WTC11 (cell line): ENCODE data around the gene APRT. TPM values are rescaled to one million over a fixed set of nuclear protein-coding genes. Genes with fewer than 3 reads are reported as not detected.
A peak's percentile ranks its signal among the peaks of the same experiment; 100 is the strongest.

ENCODE experiments used
- ATAC-seq: fragments of 200-7000 bp; cut with Tn5 transposase; 2 replicates; pipeline ENCODE4 v1.10.0; 2021; ENCODE audit warnings: mild to moderate bottlenecking, moderate library complexity
- CTCF ChIA-PET: fragments of 300-600 bp; sonication (Branson Sonifier 250); formaldehyde crosslinking; loops from one replicate; lab custom pipeline; 2021; ENCODE audit warnings: antibody characterized with exemption; lab: Charles Lee
- POLR2A ChIA-PET: fragments of 350-600 bp; sonication (Branson Sonifier 250); formaldehyde crosslinking; loops from one replicate; lab custom pipeline; 2021; ENCODE audit warnings: antibody characterized with exemption; lab: Charles Lee
- DNase-seq: peaks from one replicate; pipeline ENCODE4 v3.0.0; 2021; ENCODE audit warnings: low spot score
- H3K27ac Mint-ChIP-seq: 2 replicates; pipeline ENCODE4 v1.8.0; 2021; ENCODE audit warnings: mixed read lengths
- H3K27me3 Mint-ChIP-seq: 2 replicates; pipeline ENCODE4 v1.8.0; 2021; ENCODE audit warnings: low read depth, mild to moderate bottlenecking, moderate library complexity, mixed read lengths
- H3K36me3 Mint-ChIP-seq: 2 replicates; pipeline ENCODE4 v1.8.0; 2021; ENCODE audit warnings: mixed read lengths
- H3K4me1 Mint-ChIP-seq: 2 replicates; pipeline ENCODE4 v1.8.0; 2022; ENCODE audit warnings: mixed read lengths
- H3K4me3 Mint-ChIP-seq: 2 replicates; pipeline ENCODE4 v1.8.0; 2021; ENCODE audit warnings: mild to moderate bottlenecking, moderate library complexity, mixed read lengths
- H3K9me3 Mint-ChIP-seq: 2 replicates; pipeline ENCODE4 v1.8.0; 2021; ENCODE audit warnings: mixed read lengths
- ATF1 ChIP-seq: sonication (generic); formaldehyde crosslinking; IDR thresholded peaks from 2 replicates; pipeline ENCODE4 v1.8.1; 2023; ENCODE audit warnings: mild to moderate bottlenecking, moderate library complexity, missing genetic modification reagents
- CREM ChIP-seq: sonication (generic); formaldehyde crosslinking; IDR thresholded peaks from 2 replicates; pipeline ENCODE4 v1.8.1; 2022; ENCODE audit warnings: mild to moderate bottlenecking, missing genetic modification reagents, moderate library complexity
- ETV6 ChIP-seq: sonication (generic); formaldehyde crosslinking; IDR thresholded peaks from 2 replicates; pipeline ENCODE4 v1.8.1; 2022; ENCODE audit warnings: mild to moderate bottlenecking, missing genetic modification reagents
- NFYB ChIP-seq: sonication (generic); formaldehyde crosslinking; conservative IDR thresholded peaks from 2 replicates; pipeline ENCODE4 v1.8.0; 2022; ENCODE audit warnings: low read depth, missing genetic modification reagents
- NR2C2 ChIP-seq: sonication (generic); formaldehyde crosslinking; IDR thresholded peaks from 2 replicates; pipeline ENCODE4 v1.8.0; 2022; ENCODE audit warnings: mild to moderate bottlenecking, missing genetic modification reagents
- SMAD4 ChIP-seq: sonication (generic); formaldehyde crosslinking; IDR thresholded peaks from 2 replicates; pipeline ENCODE4 v1.8.0; 2022; ENCODE audit warnings: mild to moderate bottlenecking, missing genetic modification reagents
- TEAD1 ChIP-seq: sonication (generic); formaldehyde crosslinking; IDR thresholded peaks from 2 replicates; pipeline ENCODE4 v1.8.0; 2022; ENCODE audit warnings: mild to moderate bottlenecking, missing genetic modification reagents
- ZBTB21 ChIP-seq: sonication (generic); formaldehyde crosslinking; IDR thresholded peaks from 2 replicates; pipeline ENCODE4 v1.8.1; 2023; ENCODE audit warnings: mild to moderate bottlenecking, missing genetic modification reagents, borderline replicate concordance
- ZNF121 ChIP-seq: sonication (generic); formaldehyde crosslinking; IDR thresholded peaks from 2 replicates; pipeline ENCODE4 v1.8.0; 2023; ENCODE audit warnings: missing genetic modification reagents
- total RNA-seq: library from RNA; stranded (reverse); gene quantifications from 3 replicates; pipeline ENCODE4 v1.2.3, GENCODE V29; 2021
- TF ChIP-seq, protein P1 (sequence below): sonication (generic); formaldehyde crosslinking; IDR thresholded peaks from 2 replicates; pipeline ENCODE4 v1.8.0; 2023; ENCODE audit warnings: missing genetic modification reagents, mild to moderate bottlenecking, borderline replicate concordance
- TF ChIP-seq, protein P2 (sequence below): fragments of 250-450 bp; sonication (Bioruptor Pico); IDR thresholded peaks from 2 replicates; pipeline ENCODE4 v1.8.0; 2021; ENCODE audit warnings: mild to moderate bottlenecking
- TF ChIP-seq, protein P3 (sequence below): sonication (generic); formaldehyde crosslinking; IDR thresholded peaks from 2 replicates; pipeline ENCODE4 v1.8.1; 2023; ENCODE audit warnings: mild to moderate bottlenecking, missing genetic modification reagents, moderate library complexity
- TF ChIP-seq, protein P4 (sequence below): fragments of 250-450 bp; sonication (Bioruptor Pico); IDR thresholded peaks from 2 replicates; pipeline ENCODE4 v1.9.0; 2021; ENCODE audit warnings: mild to moderate bottlenecking, borderline replicate concordance

The APRT gene
- total RNA-seq, 1 experiment from 2014 or later: 288 TPM

DNA sequence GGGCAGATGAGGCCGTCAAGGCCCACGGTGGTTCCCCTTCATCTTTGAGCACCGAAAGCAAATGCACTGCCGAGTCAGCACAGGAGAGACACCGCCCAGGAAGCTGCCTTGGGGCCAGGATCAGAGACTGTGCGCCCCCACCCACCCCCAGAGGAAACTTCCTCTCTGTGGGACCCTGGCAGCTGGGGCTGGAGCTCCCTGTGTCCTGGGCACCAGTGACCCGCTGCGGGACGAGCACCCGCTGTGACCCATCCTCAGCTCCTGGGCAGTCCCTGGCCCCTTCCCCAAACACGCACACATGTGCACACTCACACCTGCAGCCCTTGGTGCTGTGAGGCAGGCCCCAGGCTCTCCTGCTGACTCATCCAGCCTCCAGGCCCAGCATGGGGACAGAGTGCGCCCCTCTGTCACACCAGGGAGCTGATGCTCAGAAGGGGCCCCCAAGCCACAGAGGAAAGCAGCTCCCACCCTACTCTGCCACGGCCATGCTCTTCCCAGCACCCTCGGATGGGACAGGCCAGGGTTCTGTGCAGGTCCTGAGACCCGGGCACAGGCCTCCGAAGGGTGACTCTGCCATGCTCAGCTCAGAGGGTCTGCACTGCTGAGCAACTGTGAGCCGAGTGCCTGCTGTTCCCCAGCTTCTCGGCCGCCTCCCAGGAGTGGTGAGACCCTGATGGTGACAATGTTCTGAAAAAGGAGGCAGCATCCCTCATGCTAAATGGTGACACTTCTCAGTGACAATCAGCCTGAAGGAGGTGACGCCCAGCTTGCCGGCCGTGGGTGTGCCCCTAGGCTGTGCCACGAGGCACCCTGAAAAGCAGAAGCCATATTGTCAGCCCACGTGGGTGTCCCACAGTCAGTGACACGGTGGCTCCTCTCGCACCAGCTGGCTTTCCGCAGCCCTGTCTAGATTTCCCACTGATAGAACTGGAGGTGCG, 30.3 kb downstream of the APRT start:
- CTCF ChIA-PET: interaction anchor here (1.1 to 10.5 kb wide), 9 partner anchors 10 to 386 kb away, joined by 3 to 117 read pairs (median 5); no protein-coding TSS in a partner anchor
- H3K9me3 Mint-ChIP-seq: no peaks in the 10 kb centered on the region
- POLR2A ChIA-PET: interaction anchor here (1.2 to 1.7 kb wide), 2 partner anchors 11 kb away, joined by 3 to 5 read pairs; no protein-coding TSS in a partner anchor
- no peak for ATAC-seq
- H3K4me3 Mint-ChIP-seq: no peak overlapping the region
- peak overlapping the region; percentile 82 for H3K27ac Mint-ChIP-seq
- H3K36me3 Mint-ChIP-seq: no peaks in the 10 kb centered on the region
- peaks cover 15% of the 10 kb centered on the region for H3K4me1 Mint-ChIP-seq
- H3K27me3 Mint-ChIP-seq: 0 out of 2 replicates have a peak, but pooled peaks cover 3% of the 10 kb centered on the region
- TF ChIP-seq NR2C2 (CRISPR knock-in tag) (no peak), SMAD4 (no peak), ATF1 (CRISPR knock-in tag) (no peak), CREM (CRISPR knock-in tag) (no peak), NFYB (CRISPR knock-in tag) (no peak), ZNF121 (CRISPR knock-in tag) (no peak)
- TF ChIP-seq, protein P1, sequence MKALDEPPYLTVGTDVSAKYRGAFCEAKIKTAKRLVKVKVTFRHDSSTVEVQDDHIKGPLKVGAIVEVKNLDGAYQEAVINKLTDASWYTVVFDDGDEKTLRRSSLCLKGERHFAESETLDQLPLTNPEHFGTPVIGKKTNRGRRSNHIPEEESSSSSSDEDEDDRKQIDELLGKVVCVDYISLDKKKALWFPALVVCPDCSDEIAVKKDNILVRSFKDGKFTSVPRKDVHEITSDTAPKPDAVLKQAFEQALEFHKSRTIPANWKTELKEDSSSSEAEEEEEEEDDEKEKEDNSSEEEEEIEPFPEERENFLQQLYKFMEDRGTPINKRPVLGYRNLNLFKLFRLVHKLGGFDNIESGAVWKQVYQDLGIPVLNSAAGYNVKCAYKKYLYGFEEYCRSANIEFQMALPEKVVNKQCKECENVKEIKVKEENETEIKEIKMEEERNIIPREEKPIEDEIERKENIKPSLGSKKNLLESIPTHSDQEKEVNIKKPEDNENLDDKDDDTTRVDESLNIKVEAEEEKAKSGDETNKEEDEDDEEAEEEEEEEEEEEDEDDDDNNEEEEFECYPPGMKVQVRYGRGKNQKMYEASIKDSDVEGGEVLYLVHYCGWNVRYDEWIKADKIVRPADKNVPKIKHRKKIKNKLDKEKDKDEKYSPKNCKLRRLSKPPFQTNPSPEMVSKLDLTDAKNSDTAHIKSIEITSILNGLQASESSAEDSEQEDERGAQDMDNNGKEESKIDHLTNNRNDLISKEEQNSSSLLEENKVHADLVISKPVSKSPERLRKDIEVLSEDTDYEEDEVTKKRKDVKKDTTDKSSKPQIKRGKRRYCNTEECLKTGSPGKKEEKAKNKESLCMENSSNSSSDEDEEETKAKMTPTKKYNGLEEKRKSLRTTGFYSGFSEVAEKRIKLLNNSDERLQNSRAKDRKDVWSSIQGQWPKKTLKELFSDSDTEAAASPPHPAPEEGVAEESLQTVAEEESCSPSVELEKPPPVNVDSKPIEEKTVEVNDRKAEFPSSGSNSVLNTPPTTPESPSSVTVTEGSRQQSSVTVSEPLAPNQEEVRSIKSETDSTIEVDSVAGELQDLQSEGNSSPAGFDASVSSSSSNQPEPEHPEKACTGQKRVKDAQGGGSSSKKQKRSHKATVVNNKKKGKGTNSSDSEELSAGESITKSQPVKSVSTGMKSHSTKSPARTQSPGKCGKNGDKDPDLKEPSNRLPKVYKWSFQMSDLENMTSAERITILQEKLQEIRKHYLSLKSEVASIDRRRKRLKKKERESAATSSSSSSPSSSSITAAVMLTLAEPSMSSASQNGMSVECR (CRISPR knock-in tag): no peak
- TF ChIP-seq, protein P2, sequence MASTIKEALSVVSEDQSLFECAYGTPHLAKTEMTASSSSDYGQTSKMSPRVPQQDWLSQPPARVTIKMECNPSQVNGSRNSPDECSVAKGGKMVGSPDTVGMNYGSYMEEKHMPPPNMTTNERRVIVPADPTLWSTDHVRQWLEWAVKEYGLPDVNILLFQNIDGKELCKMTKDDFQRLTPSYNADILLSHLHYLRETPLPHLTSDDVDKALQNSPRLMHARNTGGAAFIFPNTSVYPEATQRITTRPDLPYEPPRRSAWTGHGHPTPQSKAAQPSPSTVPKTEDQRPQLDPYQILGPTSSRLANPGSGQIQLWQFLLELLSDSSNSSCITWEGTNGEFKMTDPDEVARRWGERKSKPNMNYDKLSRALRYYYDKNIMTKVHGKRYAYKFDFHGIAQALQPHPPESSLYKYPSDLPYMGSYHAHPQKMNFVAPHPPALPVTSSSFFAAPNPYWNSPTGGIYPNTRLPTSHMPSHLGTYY (CRISPR knock-in tag): no peak
- DNase-seq: no peak

DNA sequence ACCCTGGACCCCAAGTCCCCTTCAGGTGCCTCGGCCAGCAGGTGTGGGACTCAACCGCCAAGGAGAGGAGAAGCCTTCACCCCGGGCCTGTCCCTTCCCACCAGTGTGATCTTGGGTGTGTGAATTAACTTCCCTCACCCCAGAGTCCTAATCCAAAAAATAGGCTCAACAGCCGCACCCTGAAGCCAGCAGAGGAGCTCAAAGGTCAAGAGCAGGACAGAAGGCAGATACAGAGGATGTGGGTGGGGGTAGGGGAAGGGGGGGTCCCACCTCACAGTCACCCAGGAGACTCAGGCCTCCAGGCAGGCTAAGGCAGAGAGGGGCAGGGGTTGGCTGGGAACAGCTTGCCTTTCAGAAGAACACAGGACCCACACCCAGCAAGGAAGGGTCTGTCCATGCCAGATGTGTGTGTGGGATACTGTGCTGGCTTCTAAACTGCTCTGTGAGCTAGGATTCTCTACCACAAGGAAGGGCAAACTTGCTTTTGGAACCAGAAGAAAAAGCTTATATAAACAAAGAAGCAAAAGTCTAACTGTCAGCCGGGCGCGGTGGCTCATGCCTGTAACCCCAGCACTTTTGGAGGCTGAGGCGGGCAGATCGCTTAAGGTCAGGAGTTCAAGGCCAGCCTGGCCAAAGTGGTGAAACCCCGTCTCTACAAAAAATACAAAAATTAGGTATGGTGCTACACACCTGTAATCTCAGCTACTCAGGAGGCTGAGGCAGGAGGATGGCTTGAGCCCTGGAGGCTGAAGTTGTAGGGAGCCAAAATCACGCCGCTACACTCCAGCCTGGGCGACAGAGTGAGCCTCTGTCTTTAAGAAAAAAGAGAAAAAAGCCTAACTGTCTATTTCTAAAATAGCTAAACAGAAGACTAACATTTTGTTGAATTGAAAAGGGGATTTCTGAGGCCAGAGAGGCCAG, 31.3 kb downstream of the APRT start:
- ATAC-seq (no peak), DNase-seq (no peak)
- H3K27ac Mint-ChIP-seq: peak overlapping the region; percentile 72; the same call in 1 of the 2 replicates
- no peaks in the 10 kb centered on the region for H3K9me3 Mint-ChIP-seq
- TF ChIP-seq CREM (CRISPR knock-in tag): no peak
- no peak overlapping the region for H3K4me3 Mint-ChIP-seq
- ChIA-PET POLR2A (interaction anchor here (0.9 kb wide), 1 partner anchor 13 kb away, joined by 3 read pairs; no protein-coding TSS in a partner anchor), CTCF (interaction anchor here (0.7 to 10.5 kb wide), 10 partner anchors 9 to 43 kb away, joined by 3 to 117 read pairs (median 4); no protein-coding TSS in a partner anchor)
- peaks cover 15% of the 10 kb centered on the region for H3K4me1 Mint-ChIP-seq
- no peaks in the 10 kb centered on the region for H3K36me3 Mint-ChIP-seq
- H3K27me3 Mint-ChIP-seq: no peaks in the 10 kb centered on the region

DNA sequence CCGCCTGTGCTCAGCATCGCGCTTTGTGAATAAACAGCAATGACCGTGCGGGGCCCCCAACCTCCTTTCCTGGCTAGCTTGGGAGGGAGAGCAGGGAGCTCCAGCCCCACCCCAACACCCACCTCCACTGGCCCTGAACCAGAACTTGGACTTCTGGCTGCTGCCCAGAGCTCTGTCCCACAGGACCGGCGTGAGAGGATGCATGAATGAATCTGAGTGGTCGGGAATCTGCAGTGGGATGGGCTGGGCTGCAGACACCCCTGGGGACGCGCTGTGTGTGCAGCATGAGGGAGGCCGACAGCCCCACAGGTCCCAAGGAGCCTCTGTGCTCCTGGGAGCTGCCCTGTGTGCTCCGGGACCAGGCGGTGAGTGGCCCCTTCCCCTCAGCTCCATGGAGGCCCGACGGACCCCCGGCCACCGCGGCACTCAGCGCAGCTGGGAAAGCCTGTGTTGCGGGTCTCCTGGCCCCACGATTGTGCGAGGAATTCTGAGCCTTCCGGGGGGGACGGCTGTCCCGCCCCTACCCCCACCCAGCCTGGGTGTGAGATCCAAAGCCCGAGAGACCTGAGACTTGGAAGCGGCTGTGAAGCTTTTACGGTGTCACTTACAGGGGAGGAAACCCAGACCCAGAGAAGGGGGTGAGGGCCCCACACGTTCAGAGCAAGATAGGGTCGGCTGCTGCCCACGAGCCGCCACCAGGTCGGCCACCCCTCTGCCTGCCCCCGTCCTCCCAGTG, 32.2 kb downstream of the APRT start:
- ATAC-seq (no peak), DNase-seq (no peak)
- peaks cover 15% of the 10 kb centered on the region for H3K4me1 Mint-ChIP-seq
- ChIA-PET POLR2A (interaction anchor here (0.9 kb wide), 1 partner anchor 14 kb away, joined by 3 read pairs; no protein-coding TSS in a partner anchor), CTCF (interaction anchor here (0.7 to 10.5 kb wide), 9 partner anchors 9 to 42 kb away, joined by 3 to 117 read pairs (median 4); no protein-coding TSS in a partner anchor)
- no peak overlapping the region for H3K4me3 Mint-ChIP-seq
- H3K36me3 Mint-ChIP-seq: no peaks in the 10 kb centered on the region
- H3K9me3 Mint-ChIP-seq: no peaks in the 10 kb centered on the region
- no peaks in the 10 kb centered on the region for H3K27me3 Mint-ChIP-seq
- H3K27ac Mint-ChIP-seq: no peak overlapping the region; the same call in 1 of the 2 replicates
- TF ChIP-seq TEAD1 (CRISPR knock-in tag) (no peak), ZBTB21 (CRISPR knock-in tag) (no peak), ETV6 (CRISPR knock-in tag) (no peak)
- TF ChIP-seq, protein P3, sequence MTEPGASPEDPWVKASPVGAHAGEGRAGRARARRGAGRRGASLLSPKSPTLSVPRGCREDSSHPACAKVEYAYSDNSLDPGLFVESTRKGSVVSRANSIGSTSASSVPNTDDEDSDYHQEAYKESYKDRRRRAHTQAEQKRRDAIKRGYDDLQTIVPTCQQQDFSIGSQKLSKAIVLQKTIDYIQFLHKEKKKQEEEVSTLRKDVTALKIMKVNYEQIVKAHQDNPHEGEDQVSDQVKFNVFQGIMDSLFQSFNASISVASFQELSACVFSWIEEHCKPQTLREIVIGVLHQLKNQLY (CRISPR knock-in tag): no peak
- TF ChIP-seq, protein P4, sequence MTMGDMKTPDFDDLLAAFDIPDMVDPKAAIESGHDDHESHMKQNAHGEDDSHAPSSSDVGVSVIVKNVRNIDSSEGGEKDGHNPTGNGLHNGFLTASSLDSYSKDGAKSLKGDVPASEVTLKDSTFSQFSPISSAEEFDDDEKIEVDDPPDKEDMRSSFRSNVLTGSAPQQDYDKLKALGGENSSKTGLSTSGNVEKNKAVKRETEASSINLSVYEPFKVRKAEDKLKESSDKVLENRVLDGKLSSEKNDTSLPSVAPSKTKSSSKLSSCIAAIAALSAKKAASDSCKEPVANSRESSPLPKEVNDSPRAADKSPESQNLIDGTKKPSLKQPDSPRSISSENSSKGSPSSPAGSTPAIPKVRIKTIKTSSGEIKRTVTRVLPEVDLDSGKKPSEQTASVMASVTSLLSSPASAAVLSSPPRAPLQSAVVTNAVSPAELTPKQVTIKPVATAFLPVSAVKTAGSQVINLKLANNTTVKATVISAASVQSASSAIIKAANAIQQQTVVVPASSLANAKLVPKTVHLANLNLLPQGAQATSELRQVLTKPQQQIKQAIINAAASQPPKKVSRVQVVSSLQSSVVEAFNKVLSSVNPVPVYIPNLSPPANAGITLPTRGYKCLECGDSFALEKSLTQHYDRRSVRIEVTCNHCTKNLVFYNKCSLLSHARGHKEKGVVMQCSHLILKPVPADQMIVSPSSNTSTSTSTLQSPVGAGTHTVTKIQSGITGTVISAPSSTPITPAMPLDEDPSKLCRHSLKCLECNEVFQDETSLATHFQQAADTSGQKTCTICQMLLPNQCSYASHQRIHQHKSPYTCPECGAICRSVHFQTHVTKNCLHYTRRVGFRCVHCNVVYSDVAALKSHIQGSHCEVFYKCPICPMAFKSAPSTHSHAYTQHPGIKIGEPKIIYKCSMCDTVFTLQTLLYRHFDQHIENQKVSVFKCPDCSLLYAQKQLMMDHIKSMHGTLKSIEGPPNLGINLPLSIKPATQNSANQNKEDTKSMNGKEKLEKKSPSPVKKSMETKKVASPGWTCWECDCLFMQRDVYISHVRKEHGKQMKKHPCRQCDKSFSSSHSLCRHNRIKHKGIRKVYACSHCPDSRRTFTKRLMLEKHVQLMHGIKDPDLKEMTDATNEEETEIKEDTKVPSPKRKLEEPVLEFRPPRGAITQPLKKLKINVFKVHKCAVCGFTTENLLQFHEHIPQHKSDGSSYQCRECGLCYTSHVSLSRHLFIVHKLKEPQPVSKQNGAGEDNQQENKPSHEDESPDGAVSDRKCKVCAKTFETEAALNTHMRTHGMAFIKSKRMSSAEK (CRISPR knock-in tag): no peak
